C4-2B (cell line): ENCODE results near the gene EDN3.
"Not testable (repeated sequence)": the region's sequence is repeated elsewhere in the genome, so short reads cannot be mapped to it uniquely, and the experiment has no call there.

Experiments used
- CTCF ChIP-seq: fragments of 450-650 bp; conservative IDR thresholded peaks from 2 replicates; pipeline ENCODE4 v1.5.1; 2017; ENCODE audit warnings: mild to moderate bottlenecking
- ZFX ChIP-seq: fragments of 450-650 bp; IDR thresholded peaks from 2 replicates; pipeline ENCODE4 v1.6.1; 2017

- not testable (repeated sequence) for TF ChIP-seq CTCF, ZFX
These were observed 38.0 kb downstream of the EDN3 start for GRCh38 chr20:59338444-59338843.
